Progenitor cell of endocrine pancreas (in vitro differentiated cells): ENCODE data around the gene PCP4L1. TPM values are rescaled to one million over a fixed set of nuclear protein-coding genes. Genes with fewer than 3 reads are reported as not detected.

Experiments
- DNase-seq: peaks from one replicate; pipeline ENCODE4 v3.0.0; 2021; ENCODE audit warnings: low spot score; ENCODE audit not compliant: unreplicated experiment
- H3K27ac Mint-ChIP-seq: 2 replicates; pipeline ENCODE4 v1.8.0; 2021; ENCODE audit warnings: mild to moderate bottlenecking, moderate library complexity, mixed read lengths
- H3K27me3 Mint-ChIP-seq: 2 replicates; pipeline ENCODE4 v1.8.0; 2021; ENCODE audit warnings: mixed read lengths
- H3K36me3 Mint-ChIP-seq: 2 replicates; pipeline ENCODE4 v1.8.0; 2022; ENCODE audit warnings: mixed read lengths; ENCODE audit not compliant: insufficient read depth
- H3K4me1 Mint-ChIP-seq: 2 replicates; pipeline ENCODE4 v1.8.0; 2021; ENCODE audit warnings: low read depth, mixed read lengths
- H3K4me3 Mint-ChIP-seq: 2 replicates; pipeline ENCODE4 v1.8.0; 2021; ENCODE audit warnings: low read depth, mild to moderate bottlenecking, moderate library complexity, mixed read lengths
- H3K9me3 Mint-ChIP-seq: 2 replicates; pipeline ENCODE4 v1.8.0; 2021; ENCODE audit warnings: low read depth, mixed read lengths
- long read RNA-seq: library from polyadenylated mRNA; unstranded; transcript quantifications from one replicate; pipeline ENCODE4 v2.0.0, GENCODE V29; 2020
- total RNA-seq: library from RNA; stranded (reverse); gene quantifications from 2 replicates; pipeline ENCODE4 v1.2.1, GENCODE V29; 2021
- TF ChIP-seq, protein P1 (sequence below): fragments of 200-600 bp; sonication (generic); IDR thresholded peaks from one replicate; pipeline ENCODE4 v1.5.0; 2021; ENCODE audit warnings: antibody characterized with exemption, mild to moderate bottlenecking; ENCODE audit not compliant: unreplicated experiment

Gene PCP4L1
- 0.86 and 1.1 TPM in 2 replicates for total RNA-seq
- long read RNA-seq, partial matches to known transcripts, result 0 of 2 reads
- long read RNA-seq, other reads (novel, unspliced or antisense), result 1 of 2 reads

DNA sequence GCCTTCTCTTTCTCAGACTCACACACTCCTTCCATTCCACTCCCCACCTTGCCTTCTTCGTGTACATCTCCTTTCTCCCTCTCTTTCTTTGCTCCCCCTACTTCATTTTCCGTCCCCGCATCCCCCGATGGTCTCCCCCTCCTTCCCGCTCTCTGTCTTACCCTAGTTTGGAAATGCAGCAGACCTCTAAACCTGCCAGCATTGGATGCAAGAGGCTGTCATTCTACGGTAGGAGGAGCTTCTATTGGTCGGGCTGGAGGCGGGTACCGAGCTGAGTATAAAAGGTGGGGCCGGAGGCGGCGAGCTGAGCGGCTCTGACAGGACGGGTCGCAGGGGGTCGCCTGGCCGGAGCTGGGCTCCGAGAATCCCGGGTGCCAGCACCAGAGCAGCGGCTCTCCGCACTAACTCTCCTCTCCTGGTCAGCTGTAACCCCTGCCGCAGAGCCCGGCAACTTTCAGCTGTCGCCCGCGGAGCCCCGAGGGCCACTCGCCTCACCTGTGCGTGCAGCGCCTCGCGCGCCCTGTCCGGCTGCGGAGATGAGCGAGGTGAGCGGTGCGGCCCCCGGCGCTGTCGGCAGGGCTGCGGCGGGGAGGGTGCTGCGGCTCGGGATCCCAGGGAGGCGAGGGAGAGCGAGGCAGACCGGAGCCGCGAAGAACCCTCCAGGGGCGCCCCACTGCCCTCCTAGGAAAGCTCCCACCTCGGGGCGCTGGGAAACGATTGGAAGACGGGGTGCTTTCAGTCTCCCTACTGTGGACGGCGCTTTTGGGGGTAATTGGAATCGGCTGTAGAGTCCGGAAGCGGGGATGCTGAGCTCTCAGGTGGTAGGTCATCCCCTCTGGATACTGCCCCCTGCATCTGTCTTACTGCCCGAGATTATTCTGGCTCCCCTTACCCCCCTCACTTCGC, at the start of gene PCP4L1:
Gene PCP4L1 (plus strand): TSS at position 307 of the 906 bp plus-strand sequence. CDS start 230 bp downstream, at position 537.
- Mint-ChIP-seq H3K9me3 (peaks cover 12% of the 10 kb centered on the region), H3K4me1 (peaks cover 12% of the 10 kb centered on the region), H3K27me3 (peaks cover 53% of the 10 kb centered on the region), H3K36me3 (peaks cover 8% of the 10 kb centered on the region), H3K4me3 (peak within 1 kb of the TSS; percentile 68), H3K27ac (peak within 1 kb of the TSS; percentile 63)
- peak; percentile 62 for DNase-seq
- TF ChIP-seq, protein P1, sequence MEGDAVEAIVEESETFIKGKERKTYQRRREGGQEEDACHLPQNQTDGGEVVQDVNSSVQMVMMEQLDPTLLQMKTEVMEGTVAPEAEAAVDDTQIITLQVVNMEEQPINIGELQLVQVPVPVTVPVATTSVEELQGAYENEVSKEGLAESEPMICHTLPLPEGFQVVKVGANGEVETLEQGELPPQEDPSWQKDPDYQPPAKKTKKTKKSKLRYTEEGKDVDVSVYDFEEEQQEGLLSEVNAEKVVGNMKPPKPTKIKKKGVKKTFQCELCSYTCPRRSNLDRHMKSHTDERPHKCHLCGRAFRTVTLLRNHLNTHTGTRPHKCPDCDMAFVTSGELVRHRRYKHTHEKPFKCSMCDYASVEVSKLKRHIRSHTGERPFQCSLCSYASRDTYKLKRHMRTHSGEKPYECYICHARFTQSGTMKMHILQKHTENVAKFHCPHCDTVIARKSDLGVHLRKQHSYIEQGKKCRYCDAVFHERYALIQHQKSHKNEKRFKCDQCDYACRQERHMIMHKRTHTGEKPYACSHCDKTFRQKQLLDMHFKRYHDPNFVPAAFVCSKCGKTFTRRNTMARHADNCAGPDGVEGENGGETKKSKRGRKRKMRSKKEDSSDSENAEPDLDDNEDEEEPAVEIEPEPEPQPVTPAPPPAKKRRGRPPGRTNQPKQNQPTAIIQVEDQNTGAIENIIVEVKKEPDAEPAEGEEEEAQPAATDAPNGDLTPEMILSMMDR, result no peak

DNA sequence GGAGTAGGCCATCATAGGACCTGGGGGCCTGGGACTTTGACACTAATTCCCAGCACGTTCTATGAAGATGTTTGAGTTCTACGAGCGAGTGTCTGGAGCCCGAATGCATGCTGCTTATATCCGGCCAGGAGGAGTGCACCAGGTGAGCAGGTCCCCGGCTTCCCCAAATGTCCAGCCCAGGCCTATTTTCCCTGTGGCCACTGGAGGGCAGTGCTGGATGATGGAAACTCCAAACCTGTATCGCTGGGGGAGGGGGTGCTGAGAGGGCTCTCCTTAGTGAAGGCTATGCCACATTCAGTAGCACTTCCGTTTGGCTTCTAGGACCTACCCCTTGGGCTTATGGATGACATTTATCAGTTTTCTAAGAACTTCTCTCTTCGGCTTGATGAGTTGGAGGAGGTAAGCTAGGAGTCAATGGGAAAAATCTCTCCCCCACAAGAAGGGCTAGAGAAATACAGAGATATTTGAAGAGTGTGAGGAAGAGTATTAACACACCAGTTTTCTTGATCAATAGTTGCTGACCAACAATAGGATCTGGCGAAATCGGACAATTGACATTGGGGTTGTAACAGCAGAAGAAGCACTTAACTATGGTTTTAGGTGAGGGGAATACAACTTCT, 48.6 kb upstream of the PCP4L1 start:
- TF ChIP-seq, protein P1, result peak; percentile 95
- no peak overlapping the region for H3K4me3 Mint-ChIP-seq
- peak; percentile 74 for DNase-seq
- peak overlapping the region; percentile 35 for H3K27ac Mint-ChIP-seq
- no peaks in the 10 kb centered on the region for H3K9me3 Mint-ChIP-seq
- peaks cover 31% of the 10 kb centered on the region for H3K36me3 Mint-ChIP-seq
- no peaks in the 10 kb centered on the region for H3K27me3 Mint-ChIP-seq
- peaks cover 3% of the 10 kb centered on the region for H3K4me1 Mint-ChIP-seq

DNA sequence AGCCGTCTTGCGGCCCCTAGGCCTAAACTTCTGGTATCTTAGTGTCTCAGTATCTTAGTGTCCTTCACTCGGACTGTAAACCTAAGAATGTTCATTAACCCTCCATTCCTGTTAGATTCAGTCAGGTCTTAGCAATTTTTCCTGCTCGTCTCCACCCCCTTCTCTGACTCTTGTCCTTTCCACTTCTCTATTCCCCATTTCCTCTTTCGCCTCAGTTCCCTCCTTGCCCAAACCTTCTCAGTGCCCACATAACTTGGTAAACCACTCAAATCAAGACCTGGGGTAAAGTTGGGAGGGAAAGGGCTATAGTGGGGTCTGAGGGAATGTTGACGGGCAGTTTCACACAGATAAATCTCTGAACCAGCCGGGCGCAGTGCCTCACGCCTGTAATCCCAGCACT, 44.2 kb upstream of the PCP4L1 start:
- TF ChIP-seq, protein P1, result no peak
- DNase-seq, result no peak
- Mint-ChIP-seq H3K27me3 (no peaks in the 10 kb centered on the region), H3K4me1 (peaks cover 34% of the 10 kb centered on the region), H3K4me3 (no peak overlapping the region), H3K9me3 (no peaks in the 10 kb centered on the region), H3K36me3 (peaks cover 30% of the 10 kb centered on the region), H3K27ac (no peak overlapping the region)

DNA sequence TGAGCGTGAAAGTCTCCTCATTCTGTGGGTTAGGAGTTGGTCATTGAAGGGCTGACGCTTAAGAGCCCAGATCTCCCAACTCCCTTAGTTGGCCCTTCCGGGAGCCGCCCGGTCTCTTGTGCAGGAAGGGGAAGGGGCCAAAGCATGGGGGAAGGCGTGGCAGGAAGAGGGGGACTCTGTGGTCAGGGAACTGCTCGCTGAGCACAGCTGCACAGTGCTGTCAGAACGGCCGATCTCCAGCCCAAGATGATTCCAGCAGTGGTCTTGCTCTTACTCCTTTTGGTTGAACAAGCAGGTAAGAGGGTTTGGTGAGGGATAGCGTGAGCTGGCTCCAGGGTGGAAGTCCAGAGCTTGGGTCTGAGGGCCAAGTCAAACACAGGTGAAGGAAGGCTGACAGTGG, 43.5 kb upstream of the PCP4L1 start, which contains the start of gene FCER1G:
Gene FCER1G (plus strand): TSS at position 220 of the 400 bp plus-strand sequence. CDS start 27 bp downstream, at position 247.
- H3K4me1 Mint-ChIP-seq, result peaks cover 38% of the 10 kb centered on the region
- no peaks in the 10 kb centered on the region for H3K9me3 Mint-ChIP-seq
- peaks cover 27% of the 10 kb centered on the region for H3K36me3 Mint-ChIP-seq
- H3K27me3 Mint-ChIP-seq, result no peaks in the 10 kb centered on the region
- no peak for DNase-seq
- H3K27ac Mint-ChIP-seq, result no peak within 1 kb of the TSS
- H3K4me3 Mint-ChIP-seq, result no peak within 1 kb of the TSS
- TF ChIP-seq, protein P1, result no peak
